Caco-2 (cell line): ENCODE data around the gene ASIC1. TPM values are rescaled to one million over a fixed set of nuclear protein-coding genes. Genes with fewer than 3 reads are reported as not detected.

Source experiments
- BruUV-seq: library from RNA; stranded (reverse); fragments of 400-500 nt; replicated peaks from 2 replicates; lab custom pipeline; 2021; lab: Mats Ljungman, UMichigan
- CTCF ChIA-PET: fragments of 300-600 bp; sonication (Branson Sonifier 250); formaldehyde crosslinking; loops from one replicate; lab custom pipeline; 2022; ENCODE audit warnings: antibody characterized with exemption; lab: Charles Lee
- POLR2A ChIA-PET: fragments of 300-600 bp; sonication (Branson Sonifier 250); formaldehyde crosslinking; loops from one replicate; lab custom pipeline; 2022; ENCODE audit warnings: antibody characterized with exemption; lab: Charles Lee
- DNase-seq, 2 experiments: peaks; one replicate each; pipeline versions ENCODE4 v3.0.0 to v3.0.0-alpha.2; 2020 to 2022
- H3K27me3 ChIP-seq: replicated peaks from 2 replicates; pipeline ENCODE4 v1.6.0; 2011; ENCODE audit warnings: low read length; ENCODE audit not compliant: control insufficient read depth, insufficient read depth
- H3K36me3 ChIP-seq: 2 replicates; pipeline ENCODE4 v1.5.1; 2011; ENCODE audit warnings: low read length; ENCODE audit not compliant: control insufficient read depth, insufficient read depth
- H3K4me1 ChIP-seq: fragments of 250-450 bp; sonication (Bioruptor Pico); 2 replicates; pipeline ENCODE4 v1.5.1; 2020; ENCODE audit warnings: mild to moderate bottlenecking
- H3K4me3 ChIP-seq: 2 replicates; pipeline ENCODE4 v1.5.1; 2011; ENCODE audit warnings: low read depth, mild to moderate bottlenecking, control low read depth, low read length
- H3K9me3 ChIP-seq: fragments of 250-450 bp; sonication (Bioruptor Pico); 2 replicates; pipeline ENCODE4 v1.5.1; 2020; ENCODE audit warnings: mild to moderate bottlenecking, moderate library complexity
- H3K27ac Mint-ChIP-seq: one replicate; pipeline ENCODE4 v1.8.0; 2022; ENCODE audit warnings: mixed read lengths; ENCODE audit not compliant: unreplicated experiment
- H3K27me3 Mint-ChIP-seq: one replicate; pipeline ENCODE4 v1.8.0; 2022; ENCODE audit warnings: mixed read lengths; ENCODE audit not compliant: insufficient read depth, unreplicated experiment
- H3K36me3 Mint-ChIP-seq: one replicate; pipeline ENCODE4 v1.8.0; 2022; ENCODE audit warnings: mild to moderate bottlenecking, mixed read lengths; ENCODE audit not compliant: insufficient read depth, unreplicated experiment
- H3K4me1 Mint-ChIP-seq: one replicate; pipeline ENCODE4 v1.8.0; 2022; ENCODE audit warnings: low read depth, mixed read lengths; ENCODE audit not compliant: unreplicated experiment
- H3K4me3 Mint-ChIP-seq: one replicate; pipeline ENCODE4 v1.8.0; 2022; ENCODE audit warnings: mild to moderate bottlenecking, moderate library complexity, mixed read lengths; ENCODE audit not compliant: unreplicated experiment
- H3K9me3 Mint-ChIP-seq: one replicate; pipeline ENCODE4 v1.8.0; 2022; ENCODE audit warnings: mixed read lengths; ENCODE audit not compliant: unreplicated experiment
- CTCF ChIP-seq, 2 experiments: fragments of 200-600 bp in 1 of 2; IDR thresholded peaks; 1 replicate in 1 of 2; 2 replicates in 1 of 2; pipeline versions ENCODE4 v1.5.1 to v1.8.0; 2011 to 2022; ENCODE audit warnings: antibody characterized with exemption in 1 of 2, control low read depth in 1 of 2, inconsistent platforms in 1 of 2, low read depth in 1 of 2, low read length in 1 of 2, mild to moderate bottlenecking in 1 of 2, moderate library complexity in 1 of 2; ENCODE audit not compliant: insufficient read depth in 1 of 2, severe bottlenecking in 1 of 2, unreplicated experiment in 1 of 2
- intact Hi-C: fragments of 100-400 bp; cut with micrococcal nuclease; formaldehyde crosslinking; loops from one replicate; pipeline ENCODE4 v1.10.0; 2022; ENCODE audit not compliant: unreplicated experiment
- total RNA-seq: library from RNA; stranded (reverse); gene quantifications from 2 replicates; pipeline ENCODE4 v1.2.3, GENCODE V29; 2022

The ASIC1 gene
- total RNA-seq, 1 experiment from 2014 or later: 17.8 TPM

DNA sequence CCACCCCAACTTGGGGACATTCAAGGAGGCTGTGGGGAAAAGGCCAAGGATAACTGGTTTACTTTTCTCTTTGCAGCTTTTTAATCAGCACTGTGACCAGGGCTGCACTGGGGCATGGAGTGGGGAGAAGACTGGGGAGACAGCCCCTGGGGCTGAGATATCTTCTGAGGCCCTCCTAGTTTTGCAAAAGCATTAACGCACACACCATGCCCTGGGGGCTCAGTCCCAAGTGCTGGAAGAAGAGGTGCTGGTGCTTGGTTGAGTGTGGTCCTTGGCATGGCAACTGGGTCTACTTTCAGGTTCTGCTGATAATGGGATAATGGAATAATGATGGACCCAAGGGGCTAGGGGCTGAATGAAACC is 18.4 kb downstream of the ASIC1 start:
- H3K27ac Mint-ChIP-seq: peak overlapping the region; percentile 66
- H3K27me3 ChIP-seq: no peaks in the 10 kb centered on the region
- no peaks in the 10 kb centered on the region for H3K36me3 ChIP-seq
- H3K36me3 Mint-ChIP-seq: peaks cover 5% of the 10 kb centered on the region
- no peak for TF ChIP-seq CTCF (IDR thresholded peaks at IDR 0.05; ENCODE audit: insufficient read depth in 1 of 2, low read depth in 1 of 2, low read length in 1 of 2, severe bottlenecking in 1 of 2, unreplicated experiment in 1 of 2)
- DNase-seq: no peak
- peak overlapping the region; percentile 36 for H3K4me3 Mint-ChIP-seq
- intact Hi-C loops: loop anchor here (1.0 to 2.0 kb wide), 7 partner anchors 10 to 239 kb away; partner anchors contain the start of genes CERS5 and SMARCD1
- BruUV-seq: no TSS peak
- ChIA-PET POLR2A (interaction anchor here (0.9 kb wide), 1 partner anchor 9 kb away, joined by 5 read pairs; the partner anchor contains the start of gene SMARCD1), CTCF (interaction anchor here (0.9 to 2.0 kb wide), 4 partner anchors 9 to 103 kb away, joined by 3 to 10 read pairs (median 5); partner anchors contain the start of genes CERS5, COX14 and SMARCD1)
- no peak overlapping the region for H3K4me3 ChIP-seq
- H3K9me3 Mint-ChIP-seq: no peaks in the 10 kb centered on the region
- H3K4me1 ChIP-seq: peaks cover 18% of the 10 kb centered on the region
- peaks cover 15% of the 10 kb centered on the region for H3K4me1 Mint-ChIP-seq
- no peaks in the 10 kb centered on the region for H3K9me3 ChIP-seq
- H3K27me3 Mint-ChIP-seq: no peaks in the 10 kb centered on the region

GRCh38 chr12:50077099-50077498 is 19.7 kb downstream of the ASIC1 start:
- Mint-ChIP-seq H3K27ac (peak overlapping the region; percentile 7), H3K9me3 (no peaks in the 10 kb centered on the region), H3K27me3 (no peaks in the 10 kb centered on the region), H3K4me3 (no peak overlapping the region), H3K4me1 (peaks cover 22% of the 10 kb centered on the region), H3K36me3 (peaks cover 5% of the 10 kb centered on the region)
- H3K27me3 ChIP-seq: no peaks in the 10 kb centered on the region
- no peak for TF ChIP-seq CTCF (IDR thresholded peaks at IDR 0.05; ENCODE audit: insufficient read depth in 1 of 2, low read depth in 1 of 2, low read length in 1 of 2, severe bottlenecking in 1 of 2, unreplicated experiment in 1 of 2)
- CTCF ChIA-PET: interaction anchor here (1.5 kb wide), 1 partner anchor 8 kb away, joined by 7 read pairs; the partner anchor contains the start of gene SMARCD1
- POLR2A ChIA-PET: no interaction called here
- no TSS peak for BruUV-seq
- H3K4me1 ChIP-seq: peaks cover 29% of the 10 kb centered on the region
- DNase-seq: no peak
- no peaks in the 10 kb centered on the region for H3K36me3 ChIP-seq
- no peaks in the 10 kb centered on the region for H3K9me3 ChIP-seq
- intact Hi-C loops: no loop called here
- no peak overlapping the region for H3K4me3 ChIP-seq

DNA sequence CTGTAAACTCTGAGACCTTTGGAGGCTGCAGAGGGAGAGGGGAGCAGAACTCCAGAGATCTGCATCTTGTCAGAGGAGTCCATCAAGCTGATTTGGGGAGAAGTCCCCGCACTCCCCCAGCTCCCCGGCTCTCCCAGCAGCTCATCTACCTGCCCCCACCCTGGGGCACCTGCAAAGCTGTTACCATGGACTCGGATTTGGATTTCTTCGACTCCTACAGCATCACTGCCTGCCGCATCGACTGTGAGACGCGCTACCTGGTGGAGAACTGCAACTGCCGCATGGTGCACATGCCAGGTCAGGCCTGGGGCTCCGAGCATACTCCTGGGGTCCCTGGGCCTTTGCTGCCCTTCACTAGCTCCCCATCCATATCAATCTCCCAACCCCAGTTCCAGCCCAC is 20.9 kb downstream of the ASIC1 start:
- Histone ChIP-seq H3K27me3 (no peaks in the 10 kb centered on the region), H3K4me3 (no peak overlapping the region), H3K4me1 (peaks cover 41% of the 10 kb centered on the region), H3K36me3 (peaks cover 2% of the 10 kb centered on the region; the same call in 1 of the 2 replicates), H3K9me3 (no peaks in the 10 kb centered on the region)
- no TSS peak for BruUV-seq
- Mint-ChIP-seq H3K27me3 (no peaks in the 10 kb centered on the region), H3K36me3 (peaks cover 5% of the 10 kb centered on the region), H3K4me3 (no peak overlapping the region), H3K9me3 (no peaks in the 10 kb centered on the region), H3K27ac (peak overlapping the region; percentile 7), H3K4me1 (peaks cover 33% of the 10 kb centered on the region)
- TF ChIP-seq CTCF (IDR thresholded peaks at IDR 0.05; ENCODE audit: insufficient read depth in 1 of 2, low read depth in 1 of 2, low read length in 1 of 2, severe bottlenecking in 1 of 2, unreplicated experiment in 1 of 2): no peak
- POLR2A ChIA-PET: interaction anchor here (0.6 kb wide), 1 partner anchor 138 kb away, joined by 3 read pairs; no protein-coding TSS in a partner anchor
- intact Hi-C loops: no loop called here
- DNase-seq: no peak
- CTCF ChIA-PET: interaction anchor here (2.0 kb wide), 1 partner anchor 33 kb away, joined by 10 read pairs; the partner anchor contains the start of gene COX14
